ENCODE results near the gene ADARB2.

GRCh38 chr10:1198453-1199344 lies 538.6 kb downstream of the ADARB2 start:
- no peak for TF ChIP-seq CTCF (IDR thresholded peaks at IDR 0.05)
- no peak for TF ChIP-seq POLR2A (IDR thresholded peaks at IDR 0.05)
